K562 (cell line): ENCODE results near the gene SPATA20. TPM values are rescaled to one million over a fixed set of nuclear protein-coding genes. Genes with fewer than 3 reads are reported as not detected.

Source experiments
- ATAC-seq: fragments of 200-7000 bp; cut with Tn5 transposase; 3 replicates; pipeline ENCODE4 v1.9.1; 2020; ENCODE audit warnings: moderate library complexity
- BruUV-seq: library from RNA; stranded (reverse); fragments of 400-500 nt; replicated peaks from 2 replicates; lab custom pipeline; 2021; lab: Mats Ljungman, UMichigan
- CTCF ChIA-PET: fragments of 300-600 bp; formaldehyde crosslinking; extraction: SDS; loops from one replicate; lab custom pipeline; 2021; ENCODE audit warnings: low intra/inter-chr PET ratio; lab: Yijun Ruan, JAX
- POLR2A ChIA-PET: fragments of 300-600, 350-650 bp; sonication (Branson Sonifier 250); formaldehyde crosslinking; extraction: SDS; loops from one replicate; lab custom pipeline; 2021; ENCODE audit warnings: antibody characterized with exemption, inconsistent platforms; lab: Yijun Ruan, JAX
- DNase-seq, 4 experiments: peaks; one replicate each; pipeline versions ENCODE4 v3.0.0 to v3.0.0-alpha.2; 2011 to 2018; ENCODE audit warnings: low spot score in 3 of 4, mixed read lengths in 3 of 4; ENCODE audit errors: extremely low read depth in 1 of 4
- FAIRE-seq: peaks from 2 replicates; lab custom pipeline; 2011; peaks lifted over from hg19 to GRCh38; lab: Jason Lieb, UNC
- H2AFZ ChIP-seq: 2 replicates; pipeline ENCODE4 v1.6.0; 2011; ENCODE audit warnings: low read depth, low read length, control low read depth, inconsistent platforms
- H3K27ac ChIP-seq: fragments of 200-600 bp; 3 replicates; pipeline ENCODE4 v1.8.0; 2011; ENCODE audit warnings: low read depth, mild to moderate bottlenecking, control low read depth, inconsistent platforms, low read length, moderate library complexity, mixed read lengths; ENCODE audit errors: extremely low read depth
- H3K27me3 ChIP-seq, 2 experiments: fragments of 300-600 bp in 1 of 2; 2 replicates in 1 of 2; 3 replicates in 1 of 2; pipeline versions ENCODE4 v1.6.0 to v1.8.0; 2011; ENCODE audit warnings: inconsistent platforms in 2 of 2, low read length in 2 of 2, mild to moderate bottlenecking in 1 of 2, mixed read lengths in 1 of 2, moderate library complexity in 1 of 2; ENCODE audit not compliant: control insufficient read depth in 2 of 2, insufficient read depth in 2 of 2
- H3K36me3 ChIP-seq: fragments of 300-600 bp; 3 replicates; pipeline ENCODE4 v1.8.0; 2011; ENCODE audit warnings: mild to moderate bottlenecking, low read length, inconsistent platforms; ENCODE audit not compliant: control insufficient read depth, insufficient read depth
- H3K4me1 ChIP-seq, 2 experiments: fragments of 200-600 bp in 1 of 2; replicated peaks in 1 of 2; 2 replicates in 1 of 2; 3 replicates in 1 of 2; pipeline versions ENCODE4 v1.5.1 to v1.8.0; 2011; ENCODE audit warnings: inconsistent platforms in 2 of 2, low read length in 2 of 2, mild to moderate bottlenecking in 1 of 2, mixed read lengths in 1 of 2, moderate library complexity in 1 of 2; ENCODE audit not compliant: control insufficient read depth in 2 of 2, insufficient read depth in 2 of 2
- H3K4me2 ChIP-seq: 2 replicates; pipeline ENCODE4 v1.6.1; 2011; ENCODE audit warnings: low read length, control low read depth, inconsistent platforms, mixed read lengths; ENCODE audit not compliant: insufficient read depth
- H3K4me3 ChIP-seq: fragments of 200-600 bp; sonication (generic), shearing (Covaris generic); 2 replicates; pipeline ENCODE4 v1.5.1; 2016; ENCODE audit warnings: control low read depth, inconsistent platforms
- H3K79me2 ChIP-seq: fragments of 200-600 bp; 3 replicates; pipeline ENCODE4 v1.8.0; 2011; ENCODE audit warnings: low read length, inconsistent platforms; ENCODE audit not compliant: control insufficient read depth, insufficient read depth
- H3K9ac ChIP-seq, 2 experiments: 2 replicates each; pipeline versions ENCODE4 v1.6.0 to v1.6.1; 2011; ENCODE audit warnings: low read depth in 2 of 2, low read length in 2 of 2, control low read depth in 1 of 2, inconsistent platforms in 1 of 2, mild to moderate bottlenecking in 1 of 2, mixed read lengths in 1 of 2; ENCODE audit not compliant: insufficient read depth in 1 of 2
- H3K9me1 ChIP-seq: one replicate; pipeline ENCODE4 v1.6.0; 2011; ENCODE audit warnings: inconsistent platforms, mild to moderate bottlenecking, low read length, moderate library complexity; ENCODE audit not compliant: control insufficient read depth, insufficient read depth
- H3K9me3 ChIP-seq: replicated peaks from 2 replicates; pipeline ENCODE4 v1.5.1; 2011; ENCODE audit warnings: low read depth, low read length, inconsistent platforms; ENCODE audit not compliant: control insufficient read depth, insufficient read depth
- H4K20me1 ChIP-seq: replicated peaks from 2 replicates; pipeline ENCODE4 v1.6.1; 2011; ENCODE audit warnings: low read length, inconsistent platforms, mixed read lengths; ENCODE audit not compliant: control insufficient read depth, insufficient read depth
- ATF4 ChIP-seq: fragments of 450-650 bp; formaldehyde crosslinking; IDR thresholded peaks from 2 replicates; pipeline ENCODE4 v1.4.0; 2022; ENCODE audit warnings: mild to moderate bottlenecking, moderate library complexity
- CBX5 ChIP-seq: IDR thresholded peaks from 2 replicates; pipeline ENCODE4 v1.6.1; 2014; ENCODE audit warnings: low read depth, borderline replicate concordance
- CEBPG ChIP-seq, 3 experiments: fragments of 200-800 bp in 1 of 3; sonication (Bioruptor generic) in 1 of 3; sonication (generic) in 1 of 3; formaldehyde crosslinking in 1 of 3; IDR thresholded peaks in 2 of 3; conservative IDR thresholded peaks in 1 of 3; 2 replicates each; pipeline versions ENCODE4 v1.6.1 to v1.8.0; 2016 to 2022; ENCODE audit warnings: missing compliant biosample characterization in 2 of 3, missing genetic modification characterization in 2 of 3, mild to moderate bottlenecking in 1 of 3, missing genetic modification reagents in 1 of 3
- CHD2 ChIP-seq: IDR thresholded peaks from 2 replicates; pipeline ENCODE4 v1.6.1; 2011; ENCODE audit warnings: low read depth, low read length
- CREB1 ChIP-seq, 2 experiments: sonication (generic) in 1 of 2; formaldehyde crosslinking in 1 of 2; IDR thresholded peaks; 2 replicates each; pipeline versions ENCODE4 v1.6.1 to v1.8.0; 2012 to 2022; ENCODE audit warnings: inconsistent platforms in 1 of 2, mild to moderate bottlenecking in 1 of 2, missing genetic modification reagents in 1 of 2, moderate library complexity in 1 of 2
- CSDE1 ChIP-seq, 2 experiments: fragments of 450-650 bp; IDR thresholded peaks; 2 replicates each; pipeline ENCODE4 v1.6.1; 2016; ENCODE audit warnings: mild to moderate bottlenecking in 1 of 2
- KLF16 ChIP-seq: IDR thresholded peaks from 2 replicates; pipeline ENCODE4 v1.6.1; 2016; ENCODE audit warnings: antibody characterized with exemption
- SMARCC2 ChIP-seq: fragments of 450-650 bp; IDR thresholded peaks from 2 replicates; pipeline ENCODE4 v1.6.1; 2017; ENCODE audit warnings: antibody characterized with exemption, moderate library complexity, mild to moderate bottlenecking, low read depth
- TSHZ1 ChIP-seq: fragments of 250-450 bp; sonication (Bioruptor Pico); IDR thresholded peaks from 2 replicates; pipeline ENCODE4 v1.4.0; 2020; ENCODE audit warnings: mild to moderate bottlenecking, moderate library complexity
- YY1 ChIP-seq, 3 experiments: IDR thresholded peaks; 2 replicates each; pipeline ENCODE4 v1.6.1; 2011; ENCODE audit warnings: low read length in 2 of 3, mild to moderate bottlenecking in 2 of 3, moderate library complexity in 2 of 3, borderline replicate concordance in 1 of 3, control low read depth in 1 of 3, low read depth in 1 of 3; ENCODE audit not compliant: insufficient read depth in 3 of 3, insufficient replicate concordance in 2 of 3, control insufficient read depth in 1 of 3, insufficient read length in 1 of 3; ENCODE audit errors: extremely low read depth in 1 of 3
- ZNF324 ChIP-seq: fragments of 250-450 bp; sonication (Bioruptor Pico); IDR thresholded peaks from 2 replicates; pipeline ENCODE4 v1.4.0; 2020; ENCODE audit warnings: mild to moderate bottlenecking
- ZNF561 ChIP-seq: fragments of 450-650 bp; formaldehyde crosslinking; conservative IDR thresholded peaks from 2 replicates; pipeline ENCODE4 v1.4.0; 2020; ENCODE audit warnings: mild to moderate bottlenecking, moderate library complexity
- WGBS: fragments of 100-300 bp; shearing (Covaris generic); methylation state at CpG from one replicate; pipeline ENCODE4 v1.1.6; 2016; ENCODE audit warnings: low coverage, mixed read lengths; ENCODE audit not compliant: insufficient coverage; ENCODE audit errors: missing lambda C conversion rate; 5-methylcytosine and 5-hydroxymethylcytosine counted together
- in situ Hi-C: fragments of 300-500 bp; cut with MboI; formaldehyde crosslinking; loops from 4 replicates; pipeline ENCODE4 v1.15.0; 2018; ENCODE audit warnings: inconsistent platforms, mixed read lengths
- intact Hi-C: fragments of 100-400 bp; cut with micrococcal nuclease; formaldehyde crosslinking; loops from 2 replicates; pipeline ENCODE4 v1.14.2; 2022
- polyA plus RNA-seq, 8 experiments: library from polyadenylated mRNA; depleted of rRNA in 4 of 8; stranded (reverse) in 5 of 8; unstranded in 3 of 8; fragments of >200 nt; fragmentation: Nextera tagmentation in 2 of 8; fragmentation: Illumina TruSeq in 1 of 8; extraction: Ambion mirVana in 2 of 8; extraction: Trizol in 1 of 8; gene quantifications; 2 replicates each; pipeline versions ENCODE4 v1.2.1 to v1.2.3, GENCODE V29; 2011 to 2014; ENCODE audit warnings: inconsistent platforms in 1 of 8, missing spikeins in 1 of 8
- total RNA-seq, 7 experiments: library from RNA; depleted of rRNA in 6 of 7; stranded (reverse); fragments of >200 nt in 6 of 7; fragmentation: Illumina TruSeq in 2 of 7; extraction: Trizol in 2 of 7; gene quantifications; 2 replicates each; pipeline versions ENCODE4 v1.2.1 to v1.2.3, GENCODE V29; 2011 to 2021; ENCODE audit warnings: low replicate concordance in 1 of 7
- TF ChIP-seq, protein P1 (sequence below): fragments of 450-650 bp; IDR thresholded peaks from 2 replicates; pipeline ENCODE4 v1.6.1; 2016; ENCODE audit warnings: mild to moderate bottlenecking

SPATA20 gene
- total and polyA plus RNA-seq, 9 of the 15 experiments (the other 6 are each of a cell fraction or from before 2014, with no cell fraction given), result 0.08 to 4.0 (median 1.5) TPM

GRCh38 chr17:50584749-50585148, 37.8 kb downstream of the SPATA20 start:
- H3K9me3 ChIP-seq, result no peaks in the 10 kb centered on the region
- H3K27me3 ChIP-seq, result peaks cover 41 to 89% of the 10 kb centered on the region in 2 experiments; a peak in 4 of 5 replicates
- in situ Hi-C loops (no loop called here), intact Hi-C loops (no loop called here)
- WGBS, result 0% methylated on average over 6 of the region's 6 CpGs
- TF ChIP-seq KLF16 (no peak), CSDE1 (IDR thresholded peaks at IDR 0.05) (no peak), CBX5 (no peak), SMARCC2 (no peak), ZNF324 (CRISPR knock-in tag) (no peak), ZNF561 (CRISPR knock-in tag) (no peak), YY1 (IDR thresholded peaks at IDR 0.05; ENCODE audit: borderline replicate concordance in 1 of 3, control insufficient read depth in 1 of 3, extremely low read depth in 1 of 3, insufficient read depth in 3 of 3, insufficient read length in 1 of 3, insufficient replicate concordance in 2 of 3, low read depth in 1 of 3, low read length in 2 of 3) (no peak), CEBPG (CRISPR knock-in tag; IDR thresholded peaks at IDR 0.05) (no peak), CEBPG (tag; conservative IDR thresholded peaks at IDR 0.05 in 1 of 2, IDR thresholded peaks at IDR 0.05 in 1 of 2) (no peak), CREB1 (IDR thresholded peaks at IDR 0.05) (no peak), CREB1 (CRISPR knock-in tag; IDR thresholded peaks at IDR 0.05) (no peak), TSHZ1 (CRISPR knock-in tag) (no peak), CHD2 (no peak), ATF4 (no peak)
- TF ChIP-seq, protein P1, sequence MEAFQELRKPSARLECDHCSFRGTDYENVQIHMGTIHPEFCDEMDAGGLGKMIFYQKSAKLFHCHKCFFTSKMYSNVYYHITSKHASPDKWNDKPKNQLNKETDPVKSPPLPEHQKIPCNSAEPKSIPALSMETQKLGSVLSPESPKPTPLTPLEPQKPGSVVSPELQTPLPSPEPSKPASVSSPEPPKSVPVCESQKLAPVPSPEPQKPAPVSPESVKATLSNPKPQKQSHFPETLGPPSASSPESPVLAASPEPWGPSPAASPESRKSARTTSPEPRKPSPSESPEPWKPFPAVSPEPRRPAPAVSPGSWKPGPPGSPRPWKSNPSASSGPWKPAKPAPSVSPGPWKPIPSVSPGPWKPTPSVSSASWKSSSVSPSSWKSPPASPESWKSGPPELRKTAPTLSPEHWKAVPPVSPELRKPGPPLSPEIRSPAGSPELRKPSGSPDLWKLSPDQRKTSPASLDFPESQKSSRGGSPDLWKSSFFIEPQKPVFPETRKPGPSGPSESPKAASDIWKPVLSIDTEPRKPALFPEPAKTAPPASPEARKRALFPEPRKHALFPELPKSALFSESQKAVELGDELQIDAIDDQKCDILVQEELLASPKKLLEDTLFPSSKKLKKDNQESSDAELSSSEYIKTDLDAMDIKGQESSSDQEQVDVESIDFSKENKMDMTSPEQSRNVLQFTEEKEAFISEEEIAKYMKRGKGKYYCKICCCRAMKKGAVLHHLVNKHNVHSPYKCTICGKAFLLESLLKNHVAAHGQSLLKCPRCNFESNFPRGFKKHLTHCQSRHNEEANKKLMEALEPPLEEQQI, result no peak
- H3K27ac ChIP-seq, result no peak overlapping the region
- H3K4me3 ChIP-seq, result no peak overlapping the region
- no peak for FAIRE-seq
- H4K20me1 ChIP-seq, result peaks cover 6% of the 10 kb centered on the region
- ATAC-seq, result no peak
- ChIA-PET POLR2A (no interaction called here), CTCF (no interaction called here)
- no peaks in the 10 kb centered on the region for H3K79me2 ChIP-seq
- no peak overlapping the region for H3K9ac ChIP-seq
- no peaks in the 10 kb centered on the region for H3K36me3 ChIP-seq
- no peaks in the 10 kb centered on the region for H3K9me1 ChIP-seq
- peaks cover 0 to 15% of the 10 kb centered on the region in 2 experiments; a peak in 2 of 5 replicates for H3K4me1 ChIP-seq
- H3K4me2 ChIP-seq, result no peak overlapping the region
- H2AFZ ChIP-seq, result no peak overlapping the region
- no peak for DNase-seq
- no TSS peak for BruUV-seq
